Measurements from ENCODE around the gene BPIFB2. TPM values are rescaled to one million over a fixed set of nuclear protein-coding genes. Genes with fewer than 3 reads are reported as not detected.

Gene BPIFB2
- total and polyA plus RNA-seq, 2 donors (not counting 3 experiments of a cell fraction or from before 2014, with no cell fraction given): not detected

GRCh38 chr20:33034901-33035492, 27.5 kb downstream of the BPIFB2 start:
- Histone ChIP-seq H3K4me1 (ENCODE audit: control insufficient read depth, extremely low read depth, insufficient read depth, low read length) (no peaks in the 10 kb centered on the region), H3K9me3 (replicated peaks; ENCODE audit: control insufficient read depth, insufficient read depth, low read length) (no peaks in the 10 kb centered on the region), H3K9ac (replicated peaks; ENCODE audit: extremely low read depth, insufficient read depth, low read length) (no peak overlapping the region), H3K4me3 (replicated peaks in 1 of 3; ENCODE audit: insufficient read depth in 1 of 3, low read depth in 1 of 3, low read length in 3 of 3) (no peak overlapping the region), H3K27ac (ENCODE audit: insufficient read depth, low read depth, low read length) (no peak overlapping the region), H3K79me2 (ENCODE audit: control insufficient read depth, insufficient read depth, low read length) (no peaks in the 10 kb centered on the region), H2AFZ (ENCODE audit: low read depth, low read length) (no peak overlapping the region), H3K27me3 (ENCODE audit: control insufficient read depth in 2 of 2, insufficient read depth in 2 of 2, low read length in 2 of 2) (no peaks in the 10 kb centered on the region), H4K20me1 (replicated peaks; ENCODE audit: control insufficient read depth, extremely low read depth, insufficient read depth, low read length) (no peaks in the 10 kb centered on the region), H3K36me3 (ENCODE audit: control insufficient read depth in 2 of 2, extremely low read depth in 1 of 2, insufficient read depth in 2 of 2, low read length in 2 of 2) (no peaks in the 10 kb centered on the region), H3K4me2 (ENCODE audit: insufficient read depth, low read length) (no peak overlapping the region), H3K9me1 (replicated peaks; ENCODE audit: control insufficient read depth, extremely low read depth, insufficient read depth, low read length) (no peaks in the 10 kb centered on the region)
- dilution Hi-C loops (cut with MboI; ENCODE audit: extremely low pct_ligation_motif_present, low sequenced_read_pairs): no loop called here
- TF ChIP-seq JUN (IDR thresholded peaks at IDR 0.05; ENCODE audit: borderline replicate concordance, insufficient read depth, insufficient read length, low read depth) (no peak), POLR2AphosphoS5 (IDR thresholded peaks at IDR 0.05; ENCODE audit: insufficient read depth, low read depth, low read length) (no peak), FOS (IDR thresholded peaks at IDR 0.05; ENCODE audit: borderline replicate concordance, insufficient read depth, low read length) (no peak), POLR2A (IDR thresholded peaks at IDR 0.05; ENCODE audit: low read depth, low read length) (no peak), MYC (IDR thresholded peaks at IDR 0.05; ENCODE audit: low read depth, low read length) (no peak), CTCF (IDR thresholded peaks at IDR 0.05; ENCODE audit: extremely low read depth in 1 of 2, insufficient read depth in 1 of 2, low read depth in 1 of 2, low read length in 2 of 2) (no peak), EZH2 (IDR thresholded peaks at IDR 0.05; ENCODE audit: borderline replicate concordance, low read depth, low read length, severe bottlenecking) (no peak), GATA2 (IDR thresholded peaks at IDR 0.05; ENCODE audit: insufficient read depth, insufficient read length, low read depth, low read length) (no peak), MAX (IDR thresholded peaks at IDR 0.05; ENCODE audit: insufficient read depth, insufficient read length) (no peak)
- no peak for DNase-seq (ENCODE audit: low read depth, low spot score)
- intact Hi-C loops (cut with micrococcal nuclease): no loop called here
- POLR2A ChIA-PET: no interaction called here
- no TSS peak for BruUV-seq (replicated peaks)
- CTCF ChIA-PET: no interaction called here
- no peak for FAIRE-seq

Measured in endothelial cell of umbilical vein (primary cell).